ENCODE results near the gene VIM. TPM values are rescaled to one million over a fixed set of nuclear protein-coding genes. Genes with fewer than 3 reads are reported as not detected.
A peak's percentile ranks its signal among the peaks of the same experiment; 100 is the strongest.

VIM gene
- polyA plus RNA-seq, 3 donors: 1,198 to 1,324 (median 1,247) TPM

DNA sequence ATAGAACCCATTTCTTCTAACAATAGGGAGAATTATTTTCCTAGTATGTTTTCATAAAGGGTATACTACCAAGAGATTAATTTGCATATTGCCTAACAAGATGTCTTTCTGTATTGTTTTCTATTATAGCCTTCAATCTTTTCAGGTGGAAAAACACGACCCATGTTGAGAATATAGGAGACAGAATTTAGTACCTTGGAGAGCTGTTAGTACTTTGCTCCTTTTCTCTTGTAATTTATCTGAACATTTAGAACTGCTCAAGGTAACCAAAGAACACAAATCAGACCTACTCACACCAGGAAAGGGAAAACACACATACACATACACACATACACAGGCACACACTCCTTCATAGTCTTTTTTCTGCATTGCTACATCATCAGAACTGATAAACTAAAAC is 18.7 kb upstream of the VIM start:
- no peak for DNase-seq (ENCODE audit: low read depth in 3 of 3, low spot score in 2 of 3)

DNA sequence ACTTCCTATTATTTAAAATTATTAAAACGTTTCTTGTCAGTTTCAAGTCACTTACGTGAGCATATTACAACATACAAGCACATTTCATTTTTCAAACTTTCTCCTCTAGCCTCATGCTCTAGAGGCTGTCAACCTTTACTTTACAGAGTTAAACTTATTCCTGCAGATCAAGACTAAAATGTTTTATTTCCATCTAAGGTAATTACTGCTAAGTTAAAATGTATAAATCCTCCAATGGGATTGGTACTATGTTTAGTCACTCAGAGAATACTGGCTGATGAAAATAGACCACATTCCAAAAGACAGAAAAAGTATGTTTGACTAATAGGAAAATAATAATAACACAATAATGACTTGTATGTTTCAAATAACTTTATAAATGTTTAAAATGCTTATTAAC is 18.2 kb upstream of the VIM start:
- DNase-seq (ENCODE audit: low read depth in 3 of 3, low spot score in 2 of 3): no peak

DNA sequence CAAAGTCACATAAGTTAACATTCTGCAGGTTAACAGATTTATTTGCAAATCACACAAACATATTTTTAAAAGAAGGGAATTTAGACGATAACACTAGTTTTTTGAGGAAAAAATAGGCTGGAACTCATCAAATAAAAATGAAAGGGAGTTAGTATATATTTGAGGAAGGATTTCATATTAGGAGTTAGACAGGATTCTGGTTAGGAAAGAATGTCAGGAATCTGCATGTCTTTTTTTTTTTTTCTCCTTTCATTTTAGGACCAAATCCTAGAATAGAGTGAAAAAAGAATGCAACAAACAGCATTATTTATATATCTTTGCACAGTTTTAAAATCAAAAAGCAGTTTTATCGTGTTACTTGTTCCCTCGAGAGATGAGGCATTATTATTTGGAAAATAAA is 17.7 kb upstream of the VIM start:
- DNase-seq (ENCODE audit: low read depth in 3 of 3, low spot score in 2 of 3): no peak

DNA sequence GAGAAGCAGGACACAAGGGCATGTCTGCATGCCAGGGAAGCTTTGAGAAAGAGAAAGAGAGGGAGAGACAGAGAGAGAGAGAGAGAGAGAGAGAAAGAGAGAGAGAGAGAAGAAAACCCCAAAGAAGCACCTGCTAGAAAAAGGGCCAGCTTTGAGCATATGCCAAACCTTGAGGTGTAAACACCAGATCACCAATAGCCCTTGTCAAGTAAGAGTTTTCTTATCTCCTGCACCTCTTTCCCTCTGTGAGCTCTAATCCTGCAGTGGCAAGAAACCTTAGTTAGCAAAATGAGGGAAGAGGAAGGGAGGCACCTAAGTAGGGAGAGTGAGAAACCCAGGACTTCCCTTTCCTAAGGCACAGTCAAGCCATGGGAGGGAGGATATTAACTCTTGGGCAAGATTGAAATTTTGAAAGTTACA is 15.2 kb upstream of the VIM start:
- DNase-seq (ENCODE audit: low read depth in 3 of 3, low spot score in 2 of 3): no peak

DNA sequence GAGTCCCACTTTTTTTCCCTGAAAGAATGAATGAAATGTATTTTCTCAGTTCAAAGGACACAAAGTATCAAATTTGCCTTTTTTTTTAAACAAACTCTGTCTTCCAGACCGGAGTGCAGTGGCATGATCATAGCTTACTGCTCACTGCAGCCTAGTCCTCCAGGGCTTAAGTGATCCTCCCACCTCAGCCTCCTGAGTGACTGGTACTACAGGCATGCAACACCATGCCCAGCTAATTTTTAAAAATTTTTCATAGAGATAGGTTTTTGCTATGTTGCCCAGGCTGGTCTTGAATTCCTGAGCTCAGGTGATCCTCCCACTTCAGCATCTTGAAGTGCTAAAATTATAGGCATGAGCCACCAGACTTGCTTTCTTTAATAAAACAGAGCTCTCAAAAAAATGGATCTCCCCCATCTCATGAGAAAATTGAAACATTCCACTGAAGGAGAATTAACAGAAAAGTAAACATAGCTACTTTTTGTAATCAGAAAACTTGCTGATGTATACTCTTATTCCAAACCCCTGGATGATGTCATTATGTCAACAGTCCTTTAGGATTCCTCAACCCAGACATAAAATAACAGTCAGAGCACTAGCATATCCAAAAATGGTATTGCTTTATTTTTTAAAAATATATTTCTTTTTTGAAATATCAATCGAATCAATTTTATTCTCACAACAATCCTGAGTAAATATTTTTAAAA is 14.2 kb upstream of the VIM start:
- DNase-seq (ENCODE audit: low read depth in 3 of 3, low spot score in 2 of 3): no peak

DNA sequence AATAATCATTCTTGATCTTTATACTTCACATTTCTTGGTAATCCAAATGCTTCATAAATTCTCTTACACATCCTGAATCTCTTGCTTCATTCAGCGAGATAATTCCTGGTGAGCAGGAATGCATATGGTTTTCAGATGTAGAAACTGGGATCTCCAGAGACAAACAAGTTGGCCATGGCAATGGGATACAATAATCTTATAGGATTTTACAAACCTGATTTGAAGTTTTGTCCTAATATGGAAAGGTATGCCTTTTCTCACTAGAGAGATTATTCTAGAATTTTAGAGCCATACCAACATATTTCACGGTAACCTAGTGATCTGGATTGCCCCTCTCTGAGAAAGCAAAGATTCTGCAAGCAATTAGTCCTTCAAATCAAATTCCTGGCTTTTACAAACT is 13.5 kb upstream of the VIM start:
- no peak for DNase-seq (ENCODE audit: low read depth in 3 of 3, low spot score in 2 of 3)

DNA sequence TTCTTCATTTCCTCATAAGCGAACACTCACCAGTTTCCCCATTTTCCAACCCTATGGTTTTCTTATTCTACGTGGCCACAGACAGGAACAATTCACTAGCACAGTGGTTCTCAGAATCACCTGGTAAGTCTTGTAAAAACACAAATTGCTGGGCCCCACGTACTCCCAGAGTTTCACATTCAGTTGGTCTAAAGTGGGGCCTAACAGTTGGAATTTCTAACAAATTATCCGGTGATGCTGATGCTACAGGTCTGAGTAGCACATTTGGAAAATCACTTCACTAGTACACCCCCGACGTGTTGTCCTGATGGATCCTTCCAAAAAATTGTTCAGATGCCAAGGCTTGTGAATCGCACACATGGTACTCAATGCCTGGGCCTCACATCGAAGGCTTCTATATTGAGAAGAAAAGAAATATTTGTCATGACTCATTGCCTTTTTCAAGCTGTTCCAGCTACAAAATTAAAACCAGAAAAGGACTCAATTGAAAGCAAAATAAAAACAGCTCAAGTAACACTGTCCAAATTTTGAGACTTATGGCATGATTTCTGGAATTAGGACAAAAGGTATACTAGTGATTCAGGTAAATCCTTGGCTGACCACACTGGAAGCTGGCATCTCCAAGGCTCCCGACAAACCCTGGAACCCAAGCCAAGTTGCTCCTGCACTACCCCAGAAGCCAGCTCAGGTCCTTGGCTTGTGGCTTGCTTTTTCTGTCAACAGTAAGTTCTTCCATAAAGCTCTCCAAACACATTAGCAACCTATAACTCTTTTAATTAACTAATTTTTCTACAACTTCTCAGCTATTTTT is 12.9 kb upstream of the VIM start:
- no peak for DNase-seq (ENCODE audit: low read depth in 3 of 3, low spot score in 2 of 3)

DNA sequence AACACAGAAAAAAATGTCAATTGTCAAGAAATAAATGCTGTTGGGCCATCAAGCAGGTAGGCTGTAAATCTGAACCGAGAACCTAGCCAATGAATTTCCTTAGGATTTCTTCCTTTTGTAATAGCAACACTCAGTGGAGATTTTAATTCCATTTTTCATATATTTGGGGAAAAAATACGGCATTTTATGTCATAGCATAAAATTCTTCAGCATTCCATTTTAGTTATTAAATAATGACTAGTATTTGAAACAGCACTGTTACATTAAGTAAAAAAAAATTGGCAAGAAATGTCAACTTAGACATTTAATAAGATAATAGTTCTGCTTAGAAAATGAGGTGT is 12.3 kb upstream of the VIM start:
- no peak for DNase-seq (ENCODE audit: low read depth in 3 of 3, low spot score in 2 of 3)

DNA sequence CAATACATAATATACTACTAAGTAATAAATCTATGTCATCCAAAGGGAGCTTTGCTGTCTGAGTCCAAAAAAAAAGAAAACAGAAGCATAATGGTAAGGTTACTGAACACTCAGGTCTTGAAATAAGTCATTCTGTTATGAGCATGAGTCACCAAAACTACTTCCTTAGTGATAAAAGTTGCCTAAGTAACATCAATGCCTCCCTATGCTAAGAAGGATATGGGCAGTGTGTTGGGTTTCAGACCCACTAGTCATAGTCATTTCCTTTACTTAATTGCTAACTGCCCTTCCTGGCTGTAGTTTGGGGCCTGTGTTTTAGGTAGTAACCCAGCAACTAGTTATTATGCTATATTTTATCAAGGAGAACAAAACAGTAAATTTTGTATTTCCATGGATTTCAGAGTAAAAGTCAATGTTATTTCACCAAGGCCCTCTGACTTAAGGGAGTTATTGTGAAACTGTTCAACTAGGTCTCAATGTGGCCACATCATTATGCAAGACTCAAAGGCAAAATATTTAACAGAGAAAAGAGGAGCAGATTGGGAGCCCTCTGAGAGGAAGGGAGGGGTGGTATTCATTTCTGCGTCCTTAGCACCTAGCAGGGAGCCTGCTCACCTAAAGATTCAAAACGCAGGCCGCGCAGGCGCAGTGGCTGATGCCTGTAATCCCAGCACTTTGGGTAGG is 11.7 kb upstream of the VIM start:
- no peak for DNase-seq (ENCODE audit: low read depth in 3 of 3, low spot score in 2 of 3)

DNA sequence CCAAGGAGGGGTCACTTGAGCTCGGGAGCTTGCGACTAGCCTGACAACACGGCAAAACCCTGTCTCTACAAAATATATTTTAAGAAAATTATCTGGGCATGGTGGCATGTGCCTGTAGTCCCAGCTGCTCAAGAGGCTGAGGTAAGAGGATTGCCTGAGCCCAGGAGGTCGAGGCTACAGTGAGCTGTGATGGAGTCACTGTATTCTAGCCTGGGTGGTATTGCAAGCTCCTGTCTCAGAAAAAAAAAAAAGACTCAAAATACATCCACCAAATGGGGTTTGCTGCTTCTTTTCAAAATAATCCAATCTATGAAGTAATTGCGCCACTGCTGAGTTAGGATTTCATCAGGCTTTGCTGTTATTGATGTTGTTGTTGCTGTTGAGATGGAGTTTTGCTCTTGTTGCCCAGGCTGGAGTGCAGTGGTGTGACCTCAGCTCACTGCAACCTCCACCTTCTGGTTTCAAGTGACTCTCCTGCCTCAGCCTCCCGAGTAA is 11.1 kb upstream of the VIM start:
- DNase-seq (ENCODE audit: low read depth in 3 of 3, low spot score in 2 of 3): no peak

DNA sequence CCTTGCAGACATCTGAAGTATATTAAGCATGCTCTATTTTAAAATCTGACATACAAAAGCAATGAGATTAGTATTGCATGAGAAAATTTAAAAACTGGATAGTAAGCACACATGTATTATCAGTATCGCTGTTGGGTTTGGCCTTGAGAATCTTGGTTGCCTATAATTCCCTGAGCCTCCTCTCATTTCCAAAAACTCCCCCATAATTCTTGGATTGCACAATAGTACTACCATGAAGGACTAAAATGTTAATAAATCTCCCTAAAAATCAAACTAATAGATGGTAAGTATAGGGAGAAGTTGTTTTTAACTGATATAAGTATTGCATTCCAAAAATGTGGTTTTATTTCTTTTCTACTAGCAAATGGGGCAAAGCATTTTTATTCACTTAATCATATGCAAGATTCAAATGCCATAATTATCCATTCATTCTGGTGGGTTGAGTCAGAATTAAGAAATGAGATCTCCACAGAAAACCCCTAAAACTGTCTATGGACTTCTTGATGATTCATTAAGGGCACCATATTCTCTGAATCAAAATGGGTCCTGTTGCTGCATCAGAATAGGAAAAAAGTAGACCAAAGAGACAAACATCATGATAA is 10.3 kb upstream of the VIM start:
- DNase-seq (ENCODE audit: low read depth in 3 of 3, low spot score in 2 of 3): no peak

DNA sequence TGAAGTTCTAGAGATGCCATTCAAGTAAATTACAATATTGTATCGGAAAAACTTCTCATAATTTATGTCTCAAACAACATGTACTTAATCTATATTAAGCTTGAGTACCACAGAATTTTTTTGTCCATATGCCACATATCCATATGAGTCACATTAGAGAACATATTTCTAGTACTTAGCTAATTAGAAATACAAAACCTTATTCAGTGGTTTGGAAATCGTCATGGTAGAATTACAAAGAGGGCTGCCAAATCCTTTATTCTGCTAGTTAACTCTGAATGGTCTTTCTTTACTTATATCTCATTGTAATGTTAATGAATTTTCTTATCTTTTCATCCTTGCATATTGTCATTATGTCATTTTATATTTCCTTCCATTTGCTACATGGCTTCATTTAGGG is 9.0 kb upstream of the VIM start:
- no peak for DNase-seq (ENCODE audit: low read depth in 3 of 3, low spot score in 2 of 3)

DNA sequence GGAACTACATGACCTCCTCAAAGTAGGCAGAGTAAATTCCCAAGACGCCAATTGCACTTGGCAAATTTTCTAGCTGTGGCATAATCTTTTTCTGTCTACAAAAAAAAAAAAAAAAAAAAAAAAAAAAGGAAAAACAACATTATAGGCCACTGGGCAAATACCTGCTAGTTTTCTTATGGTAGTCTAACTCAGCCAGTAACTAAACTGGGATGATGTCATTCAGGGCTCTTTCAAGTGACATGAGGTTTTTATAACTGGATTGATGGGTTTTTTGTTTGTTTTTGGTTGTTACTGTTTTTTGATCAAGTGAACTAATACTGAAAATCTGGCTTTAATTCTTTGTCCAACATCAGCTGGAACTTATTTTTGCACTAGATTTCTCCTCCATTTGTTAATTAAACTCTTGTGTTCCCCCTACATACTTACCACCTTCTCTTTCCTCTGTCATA is 7.4 kb upstream of the VIM start:
- DNase-seq (ENCODE audit: low read depth in 3 of 3, low spot score in 2 of 3): no peak

DNA sequence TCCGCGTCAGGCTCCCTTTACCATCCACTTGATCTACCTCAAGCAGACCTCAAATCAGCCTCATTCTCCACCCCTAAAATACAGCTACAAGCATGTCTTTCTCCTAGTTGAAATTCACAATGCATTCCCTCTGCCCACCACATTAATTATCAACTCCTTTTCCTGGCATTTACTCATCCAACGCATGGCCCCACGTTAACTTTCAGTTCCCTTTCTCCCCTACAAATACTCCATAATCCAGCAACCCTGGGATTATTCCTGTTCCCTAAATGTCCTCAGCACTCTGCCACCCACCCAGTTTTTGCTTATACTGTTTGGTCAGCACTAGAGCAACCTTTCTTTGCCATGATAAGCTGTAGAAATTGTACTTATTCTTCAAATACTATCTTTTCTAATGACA is 5.7 kb upstream of the VIM start:
- no peak for DNase-seq (ENCODE audit: low read depth in 3 of 3, low spot score in 2 of 3)

DNA sequence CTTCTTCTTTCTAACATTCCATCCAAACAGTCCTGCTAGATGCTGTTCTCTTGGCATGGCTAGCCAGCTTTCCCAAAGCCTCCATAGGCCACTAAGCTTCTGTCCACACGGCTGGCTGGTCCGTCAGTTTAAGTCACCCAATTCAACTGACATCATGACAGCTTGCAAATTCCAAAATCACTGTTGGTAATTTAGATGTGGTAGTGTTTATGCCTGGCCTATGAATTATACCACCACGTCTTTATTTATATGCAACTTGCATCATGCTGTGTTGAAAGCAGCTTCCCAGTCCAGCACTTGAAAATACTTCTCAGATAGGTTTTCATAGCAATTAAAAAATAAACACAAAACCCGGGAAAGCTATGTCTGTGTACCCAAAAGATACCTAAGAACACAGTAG is 2.2 kb upstream of the VIM start:
- no peak for DNase-seq (ENCODE audit: low read depth in 3 of 3, low spot score in 2 of 3)

DNA sequence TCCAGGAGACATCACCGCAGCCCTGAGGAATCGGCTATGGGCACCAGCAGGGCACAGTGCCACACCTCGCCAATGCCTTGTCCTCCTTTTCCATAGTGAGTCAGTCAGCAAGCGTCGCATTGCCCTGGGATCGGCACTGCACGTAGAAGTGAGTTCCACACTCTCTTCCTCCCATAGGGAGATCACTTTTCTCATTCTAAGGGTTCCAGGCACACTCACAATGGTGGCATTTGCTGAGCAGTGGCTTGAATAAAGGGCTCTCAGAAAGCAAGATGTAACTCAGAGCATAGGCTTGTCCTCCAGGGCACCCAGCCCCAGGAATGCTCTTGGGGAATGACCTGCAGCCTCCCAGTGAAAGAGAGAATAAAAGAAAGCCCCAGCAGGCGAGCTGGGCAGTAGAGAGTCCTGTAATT is 1.1 kb upstream of the VIM start:
- no peak for DNase-seq (ENCODE audit: low read depth in 3 of 3, low spot score in 2 of 3)

DNA sequence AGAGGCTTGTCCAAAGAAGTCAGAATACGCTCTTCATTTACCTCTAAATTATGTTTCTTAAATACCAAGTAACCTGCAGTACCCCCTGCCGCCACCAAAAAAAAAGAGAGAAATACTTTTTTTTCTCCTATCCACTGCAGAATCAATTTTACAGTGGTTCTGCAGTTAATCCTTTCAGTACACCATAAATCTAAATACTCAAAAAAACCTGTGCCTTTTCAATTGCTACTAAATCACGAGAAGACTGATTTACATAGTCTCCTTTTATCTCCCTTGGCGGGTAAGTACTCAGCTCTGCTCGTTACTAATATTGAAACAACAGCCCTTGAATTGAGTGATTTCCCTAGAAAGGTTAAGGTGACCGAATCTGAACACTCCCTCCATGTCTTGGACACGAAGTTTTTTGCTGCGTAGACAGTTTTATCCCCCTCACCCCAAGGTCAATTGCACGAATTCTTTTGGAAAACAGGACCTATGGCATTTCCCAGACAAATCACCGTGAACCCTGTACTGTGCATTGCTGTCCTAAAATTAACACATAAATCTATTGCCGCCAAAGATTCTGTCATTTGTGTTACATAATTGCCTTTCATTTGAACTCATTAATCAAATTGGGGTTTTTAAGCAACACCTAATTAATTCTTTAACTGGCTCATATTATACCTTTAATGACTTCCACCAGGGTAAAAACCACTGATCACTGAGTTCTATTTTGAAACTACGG is 512 bp upstream of the VIM start:
- DNase-seq (ENCODE audit: low read depth in 3 of 3, low spot score in 2 of 3): peak; percentile 29 to 44 (median 38)

DNA sequence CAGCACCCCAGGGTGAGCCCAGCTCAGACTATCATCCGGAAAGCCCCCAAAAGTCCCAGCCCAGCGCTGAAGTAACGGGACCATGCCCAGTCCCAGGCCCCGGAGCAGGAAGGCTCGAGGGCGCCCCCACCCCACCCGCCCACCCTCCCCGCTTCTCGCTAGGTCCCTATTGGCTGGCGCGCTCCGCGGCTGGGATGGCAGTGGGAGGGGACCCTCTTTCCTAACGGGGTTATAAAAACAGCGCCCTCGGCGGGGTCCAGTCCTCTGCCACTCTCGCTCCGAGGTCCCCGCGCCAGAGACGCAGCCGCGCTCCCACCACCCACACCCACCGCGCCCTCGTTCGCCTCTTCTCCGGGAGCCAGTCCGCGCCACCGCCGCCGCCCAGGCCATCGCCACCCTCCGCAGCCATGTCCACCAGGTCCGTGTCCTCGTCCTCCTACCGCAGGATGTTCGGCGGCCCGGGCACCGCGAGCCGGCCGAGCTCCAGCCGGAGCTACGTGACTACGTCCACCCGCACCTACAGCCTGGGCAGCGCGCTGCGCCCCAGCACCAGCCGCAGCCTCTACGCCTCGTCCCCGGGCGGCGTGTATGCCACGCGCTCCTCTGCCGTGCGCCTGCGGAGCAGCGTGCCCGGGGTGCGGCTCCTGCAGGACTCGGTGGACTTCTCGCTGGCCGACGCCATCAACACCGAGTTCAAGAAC is 1.1 kb downstream of the VIM start:
- DNase-seq (ENCODE audit: low read depth in 3 of 3, low spot score in 2 of 3): peak; percentile 50 to 61 (median 60)

DNA sequence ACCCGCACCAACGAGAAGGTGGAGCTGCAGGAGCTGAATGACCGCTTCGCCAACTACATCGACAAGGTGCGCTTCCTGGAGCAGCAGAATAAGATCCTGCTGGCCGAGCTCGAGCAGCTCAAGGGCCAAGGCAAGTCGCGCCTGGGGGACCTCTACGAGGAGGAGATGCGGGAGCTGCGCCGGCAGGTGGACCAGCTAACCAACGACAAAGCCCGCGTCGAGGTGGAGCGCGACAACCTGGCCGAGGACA is 1.6 kb downstream of the VIM start:
- peak in 2 of 3 donors; percentile 31 to 35 for DNase-seq (ENCODE audit: low read depth in 3 of 3, low spot score in 2 of 3)

DNA sequence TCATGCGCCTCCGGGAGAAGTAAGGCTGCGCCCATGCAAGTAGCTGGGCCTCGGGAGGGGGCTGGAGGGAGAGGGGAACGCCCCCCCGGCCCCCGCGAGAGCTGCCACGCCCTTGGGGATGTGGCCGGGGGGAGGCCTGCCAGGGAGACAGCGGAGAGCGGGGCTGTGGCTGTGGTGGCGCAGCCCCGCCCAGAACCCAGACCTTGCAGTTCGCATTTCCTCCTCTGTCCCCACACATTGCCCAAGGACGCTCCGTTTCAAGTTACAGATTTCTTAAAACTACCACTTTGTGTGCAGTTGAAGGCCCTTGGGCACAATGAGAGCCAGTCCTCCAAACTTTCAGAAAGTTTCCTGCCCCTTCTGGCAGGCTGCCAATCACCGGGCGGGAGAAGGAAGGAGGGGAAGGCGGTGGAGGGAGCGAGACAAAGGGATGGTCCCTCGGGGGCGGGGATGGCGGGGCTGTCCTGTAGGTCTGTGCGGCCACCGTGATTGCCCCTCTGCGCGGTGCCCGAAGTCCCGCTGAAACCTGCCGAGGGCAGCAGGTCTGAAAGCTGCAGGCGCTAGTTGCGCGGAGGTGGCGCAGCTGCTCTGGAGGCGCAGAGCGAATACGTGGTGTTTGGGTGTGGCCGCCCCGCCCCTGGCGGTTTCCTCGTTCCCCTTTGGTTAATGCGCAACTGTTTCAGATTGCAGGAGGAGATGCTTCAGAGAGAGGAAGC is 2.1 kb downstream of the VIM start:
- DNase-seq (ENCODE audit: low read depth in 3 of 3, low spot score in 2 of 3): peak; percentile 69 to 73 (median 70)
